Activated naive CD4-positive, alpha-beta T cell (primary cell): ENCODE measurements around the gene TGFB3.

Source experiments
- DNase-seq, 4 experiments: peaks; one replicate each; lab custom pipeline; 2025; lab: John Stamatoyannopoulos, UW

The TGFB3 gene

DNA sequence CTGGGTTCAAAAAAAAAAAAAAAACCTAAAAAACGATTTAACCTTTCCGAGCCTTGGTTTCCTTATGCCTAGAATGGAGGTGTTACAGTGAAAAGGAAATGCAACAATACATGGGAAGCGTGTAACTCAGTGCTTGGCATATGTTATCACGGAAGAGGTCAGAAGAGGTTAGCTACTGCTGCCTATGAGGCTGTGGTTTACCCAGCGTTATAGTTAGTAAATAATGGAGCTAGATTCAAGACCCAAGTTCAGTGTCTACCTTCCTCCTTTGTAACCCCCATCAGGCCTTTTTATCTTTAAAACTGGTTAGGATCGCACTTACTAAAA, 4.6 kb upstream of the TGFB3 start:
- DNase-seq = no peak

DNA sequence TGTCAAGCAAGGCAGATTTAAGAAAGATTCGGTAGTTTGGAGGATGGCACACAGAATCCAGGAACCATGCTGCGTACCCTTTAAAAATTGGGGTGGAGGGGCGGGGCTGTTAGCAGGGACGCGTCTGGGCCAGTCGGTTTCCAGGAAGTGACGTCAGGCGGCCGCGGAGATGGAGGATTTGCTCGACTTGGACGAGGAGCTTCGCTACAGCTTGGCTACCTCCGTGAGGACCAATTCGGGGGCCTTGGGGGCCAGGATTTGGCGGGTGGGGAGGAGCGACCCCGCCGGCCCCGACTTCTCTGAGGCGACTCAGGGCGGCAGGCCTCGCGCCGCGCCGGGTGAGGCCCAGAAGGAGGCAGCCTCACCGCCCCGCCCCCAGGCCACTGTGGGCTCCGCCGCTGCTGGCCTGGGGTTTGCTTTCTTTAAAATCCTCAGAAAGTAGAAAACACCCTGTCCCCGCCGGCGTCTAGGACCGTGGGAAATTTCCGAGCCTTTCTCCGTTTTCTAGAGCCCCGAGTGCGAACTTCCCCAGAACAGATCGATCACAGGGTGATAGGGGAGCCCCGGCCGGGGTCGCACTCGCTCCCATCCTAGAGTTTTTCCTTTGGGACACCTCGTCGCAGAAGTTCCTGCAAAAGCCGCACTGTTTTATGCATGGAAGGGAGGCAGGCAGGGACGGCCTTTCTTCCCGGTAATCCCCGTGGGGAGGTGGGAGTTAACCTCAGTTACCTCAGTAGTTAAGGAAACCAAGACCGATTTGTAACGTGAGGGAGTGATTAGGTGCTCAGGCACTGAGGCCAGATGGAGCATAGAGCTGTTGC, 4.0 kb upstream of the TGFB3 start, which contains the start of gene IFT43:
TSS of gene IFT43 (plus strand) at position 146 of the 821 bp plus-strand sequence. CDS start at position 170, 24 bp downstream.
- peak; percentile 58 to 85 (median 76) for DNase-seq

DNA sequence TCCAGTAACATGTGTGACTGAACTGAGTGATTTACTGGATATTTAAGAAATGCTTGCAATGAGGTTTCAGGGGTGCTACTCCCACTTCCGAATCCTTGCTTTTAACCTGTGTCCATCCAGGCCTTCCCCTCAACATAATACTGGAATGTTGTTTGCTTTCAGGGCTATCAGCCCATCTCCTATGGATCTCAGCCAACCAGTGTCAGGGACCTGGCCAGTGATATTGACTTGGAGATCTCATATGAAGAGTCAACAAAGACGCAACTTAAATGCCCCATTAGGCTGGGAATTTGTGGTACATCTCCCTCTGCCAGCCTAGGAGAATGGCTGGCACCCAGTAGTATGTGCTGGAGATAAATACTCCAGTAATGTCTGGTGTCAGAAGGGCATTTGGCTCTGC, 2.9 kb upstream of the TGFB3 start:
- DNase-seq = no peak

DNA sequence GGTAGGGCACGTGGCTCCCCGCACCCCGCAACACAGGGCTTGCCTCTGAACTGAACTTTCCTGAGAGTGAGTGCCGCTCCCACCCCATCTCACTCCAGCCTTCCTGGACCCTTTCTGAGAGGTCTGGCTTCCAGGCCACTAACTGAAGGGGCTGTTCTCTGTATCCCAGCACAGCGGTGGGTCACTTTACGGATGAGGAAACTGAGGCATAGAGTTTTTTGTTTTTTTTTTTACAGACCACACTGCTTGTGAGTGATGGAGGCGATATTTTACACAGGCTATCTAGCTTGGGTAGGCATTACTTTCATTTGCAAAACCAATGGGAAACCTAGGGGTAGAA, 1.2 kb upstream of the TGFB3 start:
- DNase-seq = no peak

DNA sequence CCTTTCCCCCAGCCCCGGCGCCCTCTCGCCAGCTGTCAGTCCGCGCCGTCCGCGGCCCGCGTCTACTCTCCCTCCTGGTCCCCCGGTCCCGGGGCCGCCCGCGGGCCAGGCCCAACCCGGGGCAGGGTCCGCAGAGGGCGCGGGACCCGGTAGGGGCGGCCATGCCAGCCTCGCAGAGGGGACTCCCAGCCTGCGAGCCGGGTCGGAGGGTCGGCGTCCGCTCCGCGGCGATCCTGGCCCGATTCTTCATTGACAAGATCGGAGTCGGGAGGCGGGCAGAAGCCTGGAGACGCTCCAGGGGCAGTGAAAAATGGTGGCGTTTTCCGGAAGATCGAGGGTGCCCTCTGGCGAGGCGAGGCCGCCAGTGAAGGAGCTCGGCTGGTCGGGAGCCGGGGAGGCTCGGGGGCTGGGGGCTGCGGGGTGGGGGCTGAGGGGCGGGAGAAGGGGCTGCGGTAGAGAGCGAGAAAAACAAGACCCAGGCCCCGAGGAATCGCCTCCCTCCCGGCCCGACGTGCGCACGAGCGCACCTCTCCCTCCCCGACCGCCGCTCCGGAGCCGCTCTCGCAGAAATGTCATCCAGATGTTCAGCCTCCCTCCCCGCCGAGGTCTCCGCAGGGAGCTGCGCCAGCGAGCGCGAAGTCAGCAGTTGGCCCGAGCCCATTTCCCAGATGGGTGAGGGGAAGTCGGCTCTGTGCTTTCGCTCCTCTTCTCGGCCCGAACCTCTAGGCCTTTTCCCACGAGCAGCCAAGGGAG, 647 bp upstream of the TGFB3 start:
- peak; percentile 47 to 70 (median 50) for DNase-seq

DNA sequence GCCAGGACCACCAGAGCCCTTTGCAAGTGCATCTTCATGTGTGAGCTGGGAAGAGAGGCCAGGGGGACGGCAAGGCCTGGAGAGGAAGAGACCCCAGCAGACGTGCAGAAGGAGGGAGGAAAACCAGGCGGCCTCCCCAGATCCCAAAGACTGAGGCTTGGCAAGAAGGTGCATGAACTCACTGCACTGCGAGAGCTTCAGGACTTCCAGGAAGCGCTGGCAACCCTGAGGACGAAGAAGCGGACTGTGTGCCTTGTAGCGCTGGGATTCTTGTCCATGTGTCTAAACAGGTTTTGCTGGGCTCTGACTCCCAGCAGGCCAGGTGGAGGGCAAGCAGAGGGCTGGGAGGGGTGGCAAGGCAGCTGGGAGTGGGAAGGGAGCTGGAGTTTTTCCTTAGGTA, 939 bp downstream of the TGFB3 start:
- no peak for DNase-seq

DNA sequence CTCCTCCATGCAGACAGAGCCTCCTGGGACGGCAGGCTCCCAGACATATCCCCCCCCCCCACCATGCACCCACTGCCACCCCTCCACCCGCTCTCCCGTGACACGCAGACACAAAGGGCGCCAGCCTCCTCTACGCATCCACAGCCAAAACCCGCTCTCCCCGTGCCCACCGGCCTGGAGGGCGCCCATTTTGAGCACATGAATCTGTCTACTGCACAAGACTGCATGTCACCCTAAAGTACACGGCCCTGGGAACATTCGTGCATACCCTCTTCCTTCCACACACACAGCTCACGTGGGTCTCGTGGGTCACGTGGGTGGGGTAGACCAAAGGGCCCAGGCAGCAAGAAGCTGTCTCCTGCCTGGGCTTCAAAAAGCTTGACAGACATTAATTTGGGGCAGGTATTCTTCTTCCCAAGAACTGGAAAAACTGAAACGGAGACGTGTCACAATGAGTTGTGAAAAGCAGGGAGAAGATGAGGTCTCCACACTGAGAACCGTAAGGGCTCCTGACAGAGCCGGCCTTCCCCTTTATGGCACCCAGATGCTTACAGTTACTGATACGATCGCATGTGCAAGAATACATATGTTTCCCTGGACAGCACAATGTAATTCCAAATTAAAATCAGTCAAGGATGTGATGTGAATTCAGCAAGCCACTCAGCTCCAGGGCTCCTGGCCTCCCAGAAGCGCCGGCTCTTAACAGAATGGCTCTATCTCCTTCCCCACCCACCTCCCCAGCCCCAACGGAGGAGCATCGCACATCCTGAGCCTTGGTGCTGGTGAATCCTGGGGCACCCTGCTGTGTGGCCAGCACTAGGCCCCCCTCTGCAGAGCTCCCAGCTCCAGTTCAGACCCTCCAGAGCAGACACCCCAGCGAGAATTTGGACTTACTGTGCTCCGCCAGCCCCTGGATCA, 1.9 kb downstream of the TGFB3 start:
- no peak for DNase-seq

DNA sequence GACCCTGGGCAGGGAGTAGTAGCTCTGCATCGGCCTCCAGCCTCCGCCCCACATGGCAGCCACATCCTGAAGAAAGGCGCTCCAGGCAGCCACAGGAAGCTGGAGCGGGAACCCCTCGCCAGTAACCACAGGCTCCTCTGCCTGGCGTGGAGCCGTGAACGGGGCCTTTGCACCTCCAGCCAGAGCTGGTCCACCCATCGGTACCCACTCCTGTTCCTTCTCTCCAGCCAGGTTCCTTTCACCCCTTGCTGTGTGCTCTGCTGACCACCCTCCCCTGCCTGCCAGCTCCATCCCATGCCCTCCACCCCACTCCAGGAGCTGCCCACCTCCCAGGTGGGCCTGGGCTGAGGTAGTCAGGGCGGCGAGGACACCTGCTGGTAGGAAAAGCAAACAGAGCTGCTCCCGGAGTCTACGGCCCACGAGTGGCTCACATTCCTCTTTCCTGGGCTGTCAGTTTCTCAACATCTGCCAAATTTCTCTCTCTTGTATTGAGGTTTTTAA, 2.7 kb downstream of the TGFB3 start:
- peak in 1 of 4 experiments; percentile 7 for DNase-seq

DNA sequence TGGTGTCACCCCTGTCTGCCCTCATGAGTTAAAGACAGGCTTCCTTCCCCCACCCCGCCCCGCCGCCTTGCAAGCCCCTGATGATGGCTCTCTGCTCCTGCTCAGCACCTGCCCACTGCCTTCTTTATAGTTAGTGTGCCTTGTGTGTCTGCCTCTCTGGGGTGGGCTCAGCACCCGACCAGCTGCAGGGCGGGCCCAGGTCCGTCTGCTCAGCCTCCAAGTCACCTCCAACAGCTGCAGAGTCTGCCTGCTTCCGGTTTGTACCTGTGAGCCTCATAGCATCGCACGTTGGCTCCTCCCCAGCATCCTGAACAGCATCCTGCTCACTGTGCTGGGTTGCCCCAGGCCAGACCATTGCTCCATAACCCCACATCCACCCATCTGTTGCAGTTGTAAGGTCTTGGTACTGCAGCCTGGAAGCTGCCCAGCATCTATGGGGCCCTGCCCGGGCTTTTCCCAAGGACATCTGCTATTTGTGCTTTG, 3.5 kb downstream of the TGFB3 start:
- DNase-seq = peak in 2 of 4 experiments; percentile 2 to 18

DNA sequence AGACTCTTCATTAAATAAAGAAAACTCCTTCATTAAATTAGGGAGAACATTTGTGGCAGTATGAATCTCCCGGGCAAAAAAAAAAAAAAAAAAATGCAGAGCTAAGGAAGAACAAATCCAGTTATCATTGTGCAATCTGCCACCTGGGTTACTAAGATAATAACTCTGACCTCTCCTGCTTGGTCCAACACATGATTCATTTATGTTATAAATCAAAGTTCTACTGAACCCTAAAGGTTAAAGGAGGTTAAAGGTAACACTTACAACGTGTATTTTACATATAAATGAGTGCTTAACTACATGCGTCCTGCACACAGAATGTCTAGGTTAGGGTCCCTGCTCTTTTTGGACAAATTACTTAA, 4.2 kb downstream of the TGFB3 start:
- no peak for DNase-seq

DNA sequence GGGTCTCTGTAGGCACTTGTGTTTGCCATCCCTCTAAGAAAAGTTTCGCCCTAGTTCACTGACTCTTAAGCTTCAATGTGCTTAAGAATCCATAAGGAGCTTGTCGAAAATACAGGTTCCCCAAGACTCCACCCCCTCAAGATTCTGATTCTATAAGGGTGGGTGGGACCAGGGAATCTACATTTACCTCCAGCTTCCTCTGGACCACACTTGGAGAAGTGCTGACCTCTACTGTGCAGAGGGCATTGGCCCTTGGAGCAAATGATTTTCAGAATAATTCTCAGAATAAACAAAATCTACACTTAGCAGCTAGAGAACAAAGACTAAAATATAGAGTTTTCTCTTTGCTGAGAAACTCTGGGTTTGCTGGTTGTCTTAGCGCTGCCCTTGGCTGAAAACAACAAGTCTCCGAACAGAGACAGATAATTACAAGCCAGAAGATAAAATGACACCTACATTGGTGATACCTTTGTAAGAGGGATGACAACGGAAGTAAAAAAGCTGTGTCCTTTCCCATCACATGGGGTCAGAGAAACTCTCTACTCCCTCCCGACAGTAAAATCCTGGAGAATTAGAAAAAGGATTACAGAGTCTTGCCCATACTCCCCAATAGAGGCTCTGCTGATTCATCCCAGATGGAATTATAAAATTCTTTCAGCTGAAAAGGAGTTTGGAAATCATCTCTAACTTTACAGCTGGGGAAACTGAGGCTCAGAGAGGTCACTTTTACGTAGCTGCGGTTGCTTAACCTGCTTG, 4.8 kb downstream of the TGFB3 start:
- DNase-seq = no peak

DNA sequence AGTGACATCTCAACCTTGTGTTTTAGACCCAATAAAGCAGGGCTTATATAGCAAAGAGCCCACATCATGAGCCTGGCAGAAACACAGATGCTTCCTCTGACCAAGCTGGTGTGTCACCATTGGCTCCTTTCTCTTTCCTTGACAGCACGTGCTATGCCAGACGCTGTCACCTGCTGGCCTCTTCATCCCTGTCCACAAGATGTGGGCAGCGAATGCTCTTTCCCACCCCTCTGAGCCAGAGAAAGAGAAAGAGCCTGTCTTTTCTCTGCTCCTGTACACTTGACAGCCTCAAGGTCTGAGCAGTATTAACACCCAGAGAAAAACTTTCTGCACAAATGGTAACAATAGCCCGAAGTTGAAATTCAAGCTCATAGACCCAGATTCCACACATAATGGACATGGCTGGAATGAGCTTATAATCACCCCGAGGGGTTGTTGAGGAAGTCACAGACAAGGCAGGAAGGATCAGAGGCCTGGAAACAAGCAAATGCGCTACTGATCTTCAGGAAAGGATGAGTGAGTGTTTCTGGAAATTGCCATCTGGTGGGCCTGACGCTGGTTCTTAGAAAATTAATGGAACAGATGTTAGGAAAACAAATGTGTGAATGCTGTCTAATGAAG, 8.9 kb downstream of the TGFB3 start:
- no peak for DNase-seq

DNA sequence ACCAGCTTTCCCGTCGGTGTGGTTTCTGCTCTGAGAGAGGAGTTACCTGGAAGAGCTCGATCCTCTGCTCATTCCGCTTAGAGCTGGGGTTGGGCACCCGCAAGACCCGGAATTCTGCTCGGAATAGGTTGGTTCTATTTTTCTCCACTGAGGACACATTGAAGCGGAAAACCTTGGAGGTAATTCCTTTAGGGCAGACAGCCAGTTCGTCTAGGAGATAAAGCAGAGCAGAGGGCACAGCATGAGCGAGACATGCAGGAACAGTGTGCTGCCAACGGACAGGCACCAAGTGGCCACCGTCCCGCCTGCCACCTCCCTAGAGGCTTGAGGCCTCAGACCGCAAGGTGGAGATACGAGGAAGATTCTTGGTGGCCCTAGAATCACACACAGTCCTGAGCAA, 10.3 kb downstream of the TGFB3 start:
- no peak for DNase-seq

DNA sequence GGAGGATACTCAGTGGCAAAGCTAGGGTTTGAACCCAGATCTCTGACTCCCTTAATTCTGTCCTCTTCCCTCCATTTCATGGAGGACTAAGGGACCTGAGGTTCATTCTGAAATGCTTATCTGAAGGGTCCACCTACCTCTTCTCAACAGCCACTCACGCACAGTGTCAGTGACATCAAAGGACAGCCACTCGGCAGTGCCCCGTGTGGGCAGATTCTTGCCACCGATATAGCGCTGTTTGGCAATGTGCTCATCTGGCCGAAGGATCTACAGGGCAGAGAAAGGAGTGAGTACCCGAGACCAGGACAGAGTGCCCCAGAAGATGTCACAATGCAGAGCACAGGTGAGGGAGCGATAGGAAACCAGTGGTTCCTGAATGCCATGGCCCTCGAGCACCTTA, 10.8 kb downstream of the TGFB3 start:
- no peak for DNase-seq

DNA sequence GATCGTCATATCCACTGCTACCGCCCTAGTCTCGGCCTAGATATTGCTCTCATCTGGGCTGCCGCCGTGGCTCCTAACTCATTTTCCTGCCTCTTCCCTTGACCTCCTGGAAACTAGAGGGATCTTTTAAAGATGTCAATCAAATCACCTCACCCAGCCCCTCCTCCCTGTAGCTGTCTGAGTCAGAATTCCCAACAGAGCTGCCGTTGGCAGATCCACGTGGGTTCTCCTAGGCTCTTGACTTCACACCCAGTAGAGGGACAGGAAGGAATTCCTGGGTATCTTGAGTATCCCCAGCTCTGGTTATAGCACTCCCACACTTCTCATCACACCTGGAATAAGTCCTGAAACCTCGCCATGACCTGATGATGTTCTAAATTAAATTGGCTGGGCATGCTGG, 11.9 kb downstream of the TGFB3 start:
- no peak for DNase-seq

DNA sequence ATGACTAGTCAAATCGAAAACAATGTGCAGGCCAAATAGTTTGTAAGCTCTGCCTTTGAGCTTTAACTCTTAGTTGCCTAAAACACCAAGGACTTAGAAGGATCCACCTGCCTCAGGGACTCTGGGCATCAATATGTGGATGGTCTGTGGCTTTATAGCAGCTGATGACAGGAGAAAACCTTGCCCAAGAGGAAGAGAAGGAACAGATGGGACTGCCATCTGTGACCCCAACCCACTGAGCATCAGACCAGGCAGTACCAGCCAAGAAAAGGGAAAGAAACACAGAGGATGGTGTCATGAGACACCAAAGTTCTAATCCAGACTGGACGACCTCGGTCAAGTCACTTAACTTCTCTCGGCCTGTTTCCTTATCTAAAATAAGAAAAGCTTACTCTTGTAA, 12.7 kb downstream of the TGFB3 start:
- DNase-seq = no peak

DNA sequence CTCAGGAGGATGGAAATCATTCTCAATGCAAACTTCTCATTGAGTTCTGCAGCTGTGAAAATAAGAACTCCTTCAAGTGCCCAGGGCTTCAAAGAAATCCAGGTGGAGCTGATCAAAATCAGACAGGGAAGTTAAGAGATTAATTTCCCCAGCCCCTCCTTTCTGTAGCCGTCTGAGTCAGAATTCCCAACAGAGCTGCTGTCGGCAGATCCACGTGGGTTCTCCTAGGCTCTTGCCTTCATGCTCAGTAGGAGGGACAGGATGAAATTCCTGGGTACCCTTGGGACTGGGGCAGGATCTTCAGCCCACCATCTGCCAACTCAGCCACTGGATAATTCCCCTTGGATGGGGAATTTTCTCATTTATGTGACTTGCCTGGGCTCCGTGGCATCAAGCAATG, 13.3 kb downstream of the TGFB3 start:
- no peak for DNase-seq

DNA sequence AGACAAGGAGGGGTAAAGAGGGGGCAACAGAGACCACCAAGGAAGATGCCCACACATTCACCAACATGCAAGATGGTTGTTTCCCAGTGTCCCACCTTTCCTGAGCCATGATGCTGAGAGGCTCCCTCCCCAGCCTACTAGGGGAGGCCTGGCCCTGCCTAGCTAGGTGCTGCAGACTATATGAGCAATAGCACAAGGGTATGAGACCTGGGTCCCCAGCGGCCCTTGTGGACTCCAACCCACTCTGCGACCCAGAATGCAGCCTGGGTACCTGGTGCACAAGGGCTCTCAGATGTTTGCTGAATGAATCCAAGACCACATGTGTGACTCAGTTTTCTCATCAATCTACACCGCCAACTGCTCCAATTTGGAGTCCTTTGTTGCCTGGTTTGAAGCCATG, 13.9 kb downstream of the TGFB3 start:
- DNase-seq = no peak

DNA sequence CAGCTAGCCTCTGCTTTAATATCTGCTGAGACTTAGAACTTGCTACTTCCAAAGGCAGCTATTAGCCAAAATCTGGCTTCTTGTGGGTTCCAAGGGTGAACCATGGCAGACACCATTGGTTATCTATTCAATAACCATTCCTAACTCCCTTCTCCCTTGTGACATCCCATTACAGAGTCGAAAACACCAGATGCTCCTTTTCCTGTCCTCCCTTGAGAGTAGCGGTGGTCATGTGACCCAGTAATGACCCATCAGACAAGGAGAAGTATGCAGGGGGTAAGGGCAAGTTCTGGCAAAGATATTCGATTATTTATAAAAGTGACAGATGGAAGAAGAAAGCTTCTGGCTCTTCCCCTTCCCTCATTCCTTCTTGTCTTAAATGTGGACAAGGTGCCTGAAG, 20.1 kb downstream of the TGFB3 start:
- no peak for DNase-seq

DNA sequence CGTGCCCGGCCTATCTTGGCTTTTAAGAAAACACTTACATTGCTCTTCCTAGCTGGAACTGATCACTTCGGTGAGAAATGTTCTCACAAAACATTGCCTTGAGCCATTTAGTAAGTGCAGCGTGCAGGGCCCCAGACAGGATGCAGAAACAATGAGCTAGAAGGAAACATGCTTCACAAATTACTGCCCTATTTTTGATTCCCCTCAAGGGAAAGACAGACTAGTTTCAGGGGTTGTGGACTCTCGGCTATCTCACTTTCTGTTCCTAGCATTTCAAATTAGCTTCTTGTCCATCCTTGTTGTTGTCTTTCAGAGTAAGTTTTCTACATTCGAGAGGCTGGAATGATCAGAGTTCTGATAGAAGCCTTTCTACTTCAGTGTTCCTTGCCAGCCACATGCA, 21.6 kb downstream of the TGFB3 start:
- DNase-seq = no peak

DNA sequence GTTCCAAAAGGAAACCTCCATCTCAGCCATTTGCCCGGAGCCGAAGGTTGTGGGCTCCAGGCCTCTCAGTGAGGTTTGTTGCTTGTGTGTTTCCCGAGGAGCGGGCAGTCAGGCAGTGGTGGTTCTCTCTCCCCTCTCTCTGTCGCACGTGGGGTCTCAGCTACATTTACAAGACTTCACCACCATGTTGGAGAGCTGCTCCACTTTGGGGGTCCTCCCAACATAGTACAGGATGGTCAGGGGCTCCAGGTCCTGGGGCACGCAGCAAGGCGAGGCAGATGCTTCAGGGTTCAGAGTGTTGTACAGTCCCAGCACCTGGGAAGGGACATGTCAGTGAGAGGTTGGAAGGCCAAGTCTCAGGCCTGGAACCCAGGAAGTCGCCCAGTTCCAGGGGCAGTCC, 22.8 kb downstream of the TGFB3 start:
- no peak for DNase-seq
